GM19193 (cell line): ENCODE data around the gene SLC30A2.

Source experiments
- POLR2A ChIP-seq: IDR thresholded peaks from 4 replicates; pipeline ENCODE4 v1.6.1; 2011; ENCODE audit not compliant: insufficient read depth, insufficient read length; ENCODE audit errors: extremely low read depth

Gene SLC30A2

DNA sequence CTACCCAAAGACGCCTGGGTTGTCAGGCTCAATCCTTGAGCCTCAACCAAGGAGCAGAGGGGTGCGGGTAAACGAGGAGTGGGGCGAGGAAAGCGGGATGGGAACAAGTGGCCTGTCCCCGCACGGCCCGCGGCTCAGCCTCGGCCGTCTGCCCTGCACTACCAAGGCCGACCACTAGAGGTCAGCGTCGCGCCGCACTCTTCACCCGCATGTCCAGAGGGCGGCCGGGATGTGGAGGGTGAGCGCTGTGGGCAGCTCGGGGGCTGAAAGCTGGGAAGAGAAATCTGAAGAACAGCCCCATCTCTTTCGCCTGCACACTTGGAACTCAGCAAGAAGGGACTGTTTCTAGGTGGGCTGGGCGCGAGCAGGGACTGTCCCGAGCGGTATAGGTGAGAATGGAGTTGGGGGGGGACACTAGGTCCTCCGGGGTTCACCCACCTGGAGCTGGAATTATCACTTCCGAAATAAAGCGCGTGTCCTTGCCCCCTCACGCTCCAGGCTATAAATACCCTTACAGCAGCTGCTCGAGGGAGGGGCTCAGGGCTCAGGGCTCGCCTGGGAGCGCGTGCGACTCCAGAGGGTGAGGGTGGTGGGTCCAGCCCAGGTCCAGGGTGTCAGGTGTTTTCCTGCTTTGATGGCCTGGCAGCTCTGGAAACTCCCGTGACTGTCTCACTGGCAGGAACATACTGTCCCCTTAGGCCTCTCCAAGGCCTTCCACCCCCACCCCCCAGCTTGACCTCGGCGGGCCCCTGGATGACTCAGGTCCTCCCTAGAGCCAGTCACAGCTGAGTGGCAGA is 9.8 kb downstream of the SLC30A2 start:
- no peak for TF ChIP-seq POLR2A

DNA sequence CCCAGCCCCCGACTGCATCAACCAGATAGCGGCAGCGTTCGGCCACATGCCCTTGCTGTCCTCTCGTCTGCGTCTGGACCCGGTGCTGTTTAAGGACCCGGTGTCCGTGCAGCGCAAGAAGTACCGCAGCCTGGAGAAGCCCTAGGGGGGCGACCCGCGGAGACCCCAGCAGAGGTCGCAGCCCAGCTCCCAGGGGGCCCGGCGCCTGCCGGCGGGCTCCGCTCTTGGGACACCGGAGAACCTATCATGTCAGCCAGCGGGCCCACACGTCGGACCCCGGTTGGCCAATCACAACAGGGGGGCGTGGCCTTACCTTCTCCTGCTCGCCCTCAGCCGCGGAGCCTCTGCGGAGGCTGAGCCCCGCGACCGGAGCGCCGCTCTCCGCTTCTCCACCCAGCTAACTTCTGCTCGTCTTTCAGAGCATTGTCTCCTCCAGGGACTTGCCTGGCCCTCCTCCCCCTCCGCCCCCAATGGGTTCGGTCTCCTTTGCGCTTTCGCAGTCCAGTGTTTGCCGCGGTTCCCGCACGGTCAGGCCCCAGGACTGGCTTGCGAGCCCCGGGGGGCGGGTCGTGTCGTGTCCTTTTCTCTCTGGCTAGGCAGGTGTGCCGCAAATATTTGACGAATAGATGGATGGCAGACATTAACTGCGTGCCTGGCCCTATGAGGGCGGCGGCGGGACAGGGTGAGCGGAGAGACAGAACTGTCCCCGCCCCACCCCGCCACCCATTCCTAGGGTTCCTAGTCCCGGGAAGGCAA is 10.5 kb downstream of the SLC30A2 start:
- TF ChIP-seq POLR2A = no peak

DNA sequence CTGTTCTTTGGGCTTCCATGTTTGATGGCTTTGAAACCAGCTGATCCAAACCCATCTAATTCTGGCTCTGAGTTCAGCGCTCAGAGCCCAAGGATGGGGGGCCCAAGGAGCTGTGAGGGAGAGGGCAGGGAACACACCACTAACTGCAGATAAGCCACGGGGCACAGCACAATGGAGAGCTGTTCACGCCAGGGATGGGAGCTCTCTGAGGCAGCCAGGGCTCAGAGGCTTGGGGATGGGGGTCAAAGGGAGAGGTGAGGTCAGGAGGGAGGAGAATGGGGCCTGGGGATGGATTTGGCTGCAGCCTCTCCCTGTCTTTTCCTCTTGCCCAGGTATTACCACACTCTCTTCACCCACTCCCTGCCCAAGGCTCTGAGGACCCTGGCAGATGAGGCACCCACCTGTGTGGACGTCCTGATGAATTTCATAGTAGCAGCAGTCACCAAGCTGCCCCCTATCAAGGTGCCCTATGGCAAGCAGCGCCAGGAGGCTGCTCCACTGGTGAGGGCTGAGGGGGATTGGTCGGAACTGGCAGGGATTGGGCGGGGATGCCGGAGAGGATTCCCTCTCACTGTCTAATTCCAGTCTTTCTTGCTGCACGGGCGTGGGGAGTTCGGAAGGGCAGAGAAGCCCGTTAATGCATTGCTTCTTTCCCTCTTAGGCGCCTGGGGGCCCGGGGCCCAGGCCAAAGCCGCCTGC is 11.3 kb downstream of the SLC30A2 start:
- TF ChIP-seq POLR2A = no peak

DNA sequence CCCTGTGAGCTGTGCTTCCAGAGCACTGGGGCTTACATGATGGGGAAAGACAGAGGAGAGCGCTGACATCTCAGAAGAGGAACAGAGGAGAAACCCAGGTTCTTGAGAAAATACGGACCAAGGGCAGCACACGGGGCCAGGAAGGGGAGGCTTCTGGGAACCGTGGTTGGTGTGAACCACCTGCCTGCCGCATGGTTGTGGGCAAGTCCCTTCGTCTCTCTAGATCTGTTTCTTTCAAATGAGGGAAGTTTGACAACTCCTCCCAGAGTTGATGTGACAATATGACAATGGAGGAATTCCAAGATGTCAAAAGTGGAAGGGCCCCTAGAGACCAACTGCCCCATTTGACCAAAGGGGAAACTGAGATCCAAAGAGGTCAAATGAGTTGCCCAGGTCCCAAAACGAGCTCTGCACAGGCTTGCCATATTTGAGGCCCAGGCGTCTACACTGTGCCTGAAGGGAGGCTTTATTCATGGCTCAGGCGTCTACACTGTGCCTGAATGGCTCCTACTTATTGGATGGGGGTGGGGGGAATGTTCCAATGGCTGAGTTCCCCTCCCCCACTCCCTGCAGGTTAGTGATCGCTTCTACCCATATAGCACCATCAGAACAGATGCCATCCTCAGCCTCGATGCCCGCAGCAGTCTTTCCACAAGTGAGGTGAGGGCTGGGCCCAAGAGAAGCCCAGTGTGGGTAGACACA is 13.1 kb downstream of the SLC30A2 start:
- no peak for TF ChIP-seq POLR2A

DNA sequence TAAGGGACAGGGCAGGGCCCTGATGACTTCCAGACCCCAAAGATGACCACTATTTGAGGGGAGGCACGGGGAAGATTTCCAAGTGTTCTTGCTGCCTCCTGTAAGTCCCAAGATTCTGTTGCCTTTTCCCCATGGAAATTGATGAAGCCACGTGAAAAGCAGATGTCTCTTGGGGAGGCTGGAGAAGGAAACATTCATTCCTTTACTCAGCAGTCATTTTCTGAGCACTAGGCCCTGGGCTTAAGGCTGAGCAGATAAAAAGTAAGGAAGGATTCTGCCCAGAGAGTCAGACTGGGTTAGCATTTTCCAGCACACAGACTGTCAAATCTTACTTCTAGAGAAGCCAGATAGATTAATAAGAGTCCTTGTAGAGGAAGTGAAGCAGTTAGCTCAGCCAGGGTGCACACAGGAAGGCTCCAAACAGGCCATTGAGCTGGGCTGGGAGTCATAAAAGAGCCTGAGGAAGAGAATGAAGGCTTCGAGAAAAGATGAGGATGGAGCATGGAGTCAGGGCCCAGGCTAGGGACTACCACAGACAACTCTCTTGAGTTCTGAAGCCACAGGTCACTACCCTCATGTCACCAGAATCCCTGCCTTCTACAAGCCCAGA is 14.2 kb downstream of the SLC30A2 start:
- TF ChIP-seq POLR2A = no peak

- no peak for TF ChIP-seq POLR2A
Observed at GRCh38 chr1:26031196-26031595, 14.7 kb downstream of the SLC30A2 start.

DNA sequence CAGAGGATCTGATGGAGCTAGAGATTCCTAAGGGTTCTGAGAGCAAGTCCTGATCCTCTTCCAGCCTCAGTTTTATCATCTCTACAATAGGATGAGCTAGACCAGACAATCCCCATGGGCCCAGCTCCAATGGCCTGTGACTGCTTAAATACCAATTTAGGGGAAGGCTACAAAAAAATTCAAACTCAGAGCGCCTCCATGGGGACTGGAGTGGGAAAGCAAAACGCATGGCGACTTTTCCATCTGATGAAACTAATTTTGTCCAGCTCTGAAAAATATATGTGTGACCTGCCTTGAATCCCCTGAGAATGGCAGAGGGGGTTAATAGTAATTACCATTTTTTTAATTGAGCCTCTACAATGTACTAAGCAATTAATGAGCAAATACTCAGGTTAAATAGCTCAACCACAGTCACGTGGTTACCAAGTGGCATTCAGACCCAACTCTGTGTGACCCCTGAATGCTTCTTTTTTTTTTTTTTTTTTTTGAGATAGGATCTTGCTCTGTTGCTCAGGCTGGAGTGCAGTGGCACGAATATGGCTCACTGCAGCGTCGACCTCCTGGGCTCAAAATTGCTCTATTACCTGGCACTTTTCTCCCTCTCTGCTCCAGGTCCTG is 15.9 kb downstream of the SLC30A2 start:
- no peak for TF ChIP-seq POLR2A

DNA sequence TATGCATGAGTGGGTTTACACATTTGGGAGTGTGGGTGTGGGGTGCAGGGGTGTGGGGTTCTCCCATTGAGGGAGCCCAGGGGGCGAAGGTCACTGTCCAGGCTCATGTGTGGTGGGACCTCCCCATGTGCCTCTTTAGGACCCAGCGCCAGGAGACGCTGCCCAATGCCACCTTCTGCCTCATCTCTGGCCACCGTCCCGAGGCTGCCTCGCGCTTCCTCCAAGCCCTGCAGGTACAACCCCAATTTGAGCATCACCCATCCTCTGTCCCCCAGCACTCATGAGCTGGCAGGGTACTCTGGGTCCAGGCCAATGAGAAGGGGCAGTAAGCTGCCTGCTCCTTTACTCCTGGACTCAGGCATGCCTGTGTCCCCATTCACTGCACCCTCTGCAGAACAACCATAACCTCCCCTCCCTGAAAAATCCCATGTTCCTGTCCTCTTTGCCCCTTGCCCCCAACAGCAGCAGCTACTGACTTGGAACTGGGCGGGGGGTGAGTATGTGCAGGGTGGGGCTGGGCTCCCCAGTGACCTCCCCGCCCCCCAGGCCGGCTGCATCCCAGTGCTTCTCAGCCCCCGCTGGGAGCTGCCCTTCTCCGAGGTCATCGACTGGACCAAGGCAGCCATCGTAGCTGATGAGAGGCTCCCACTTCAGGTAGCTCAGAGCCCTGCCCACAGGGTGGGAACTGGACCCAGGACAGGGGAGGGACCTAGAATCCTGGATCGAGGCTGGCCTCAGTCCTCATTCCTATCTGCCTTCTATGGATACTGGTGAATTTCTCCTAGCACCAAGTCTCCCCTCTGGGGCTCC is 16.7 kb downstream of the SLC30A2 start:
- no peak for TF ChIP-seq POLR2A

DNA sequence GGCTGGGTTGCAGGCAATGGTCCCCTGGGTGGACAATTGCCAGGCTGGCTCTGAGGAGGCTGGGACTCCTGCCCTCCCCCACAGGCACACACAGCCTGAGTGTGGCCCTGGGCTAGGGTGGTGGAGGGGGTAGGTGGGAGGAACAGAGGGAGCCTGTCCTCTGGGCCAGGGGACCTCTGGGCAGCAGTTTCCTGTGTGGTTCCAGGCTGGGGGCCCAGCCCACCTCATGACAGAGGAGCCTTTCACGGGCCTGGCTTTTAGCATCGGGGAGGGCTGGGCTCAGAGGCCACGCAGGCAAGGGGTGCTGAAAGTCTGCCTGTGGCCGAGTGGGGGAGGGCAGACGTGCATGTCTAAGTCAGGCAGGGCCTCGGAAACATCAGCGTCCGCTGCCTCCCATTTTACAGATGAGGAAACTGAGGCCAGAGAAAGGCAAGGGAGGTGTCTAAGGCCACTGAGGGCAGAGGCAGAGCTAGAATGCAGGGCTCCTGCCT is 17.4 kb downstream of the SLC30A2 start:
- no peak for TF ChIP-seq POLR2A

DNA sequence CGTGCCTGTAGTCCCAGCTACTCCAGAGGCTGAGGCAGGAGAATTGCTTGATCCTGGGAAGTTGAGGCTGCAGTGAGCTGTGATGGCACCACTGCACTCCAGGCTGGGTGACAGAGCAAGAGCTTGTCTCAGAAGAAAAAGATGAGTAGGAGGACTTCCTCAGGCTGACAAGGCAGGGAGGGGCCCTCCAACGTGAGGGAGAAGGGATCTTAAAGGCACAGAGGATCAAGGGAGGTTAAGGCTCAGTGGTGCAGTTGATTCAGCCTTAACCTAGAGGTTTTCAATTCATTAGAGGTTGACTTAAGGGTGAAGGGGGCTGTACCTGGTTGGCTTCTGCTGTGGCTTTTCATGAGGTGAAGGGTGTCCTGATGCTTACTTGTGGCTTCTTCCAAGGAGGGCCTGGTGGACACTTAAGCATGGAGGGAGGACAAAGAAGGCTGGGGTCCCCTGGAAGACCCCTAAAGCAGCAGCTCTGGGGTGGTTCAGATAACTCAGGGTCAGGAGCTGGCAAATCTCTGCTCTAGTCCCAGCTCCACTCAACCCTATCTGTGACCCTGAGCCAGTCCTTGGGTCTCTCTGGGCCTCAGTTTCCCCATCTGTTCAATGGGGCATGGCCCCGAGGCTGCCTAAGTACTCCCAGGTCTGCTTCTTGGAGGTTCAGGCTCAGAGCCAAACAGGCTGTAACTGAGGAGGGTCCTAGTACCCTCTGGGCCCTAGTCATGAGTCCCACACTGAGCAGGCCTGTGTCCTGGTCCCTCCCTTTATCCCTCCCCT is 18.0 kb downstream of the SLC30A2 start:
- TF ChIP-seq POLR2A = no peak

GRCh38 chr1:26025517-26025916 is 20.4 kb downstream of the SLC30A2 start:
- no peak for TF ChIP-seq POLR2A

DNA sequence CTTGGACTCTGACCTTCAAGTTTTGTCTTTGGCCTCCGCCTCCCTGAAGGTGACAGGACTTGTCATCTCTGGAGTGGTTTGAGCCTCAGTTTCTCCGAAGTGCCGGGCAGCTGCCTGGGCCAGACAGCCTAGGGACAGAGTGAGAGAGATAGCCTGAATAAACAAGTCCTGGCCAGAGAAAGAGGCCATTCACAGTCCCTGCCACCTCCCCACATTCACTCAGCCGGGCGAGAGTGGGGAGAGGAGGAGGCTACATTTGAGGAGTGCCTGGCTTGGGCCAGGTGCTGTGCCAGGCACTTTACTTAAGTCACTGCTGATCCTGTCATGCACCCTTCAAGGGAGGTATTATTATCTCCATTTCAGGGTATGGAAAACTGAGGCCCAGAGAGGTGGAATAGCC is 20.9 kb downstream of the SLC30A2 start:
- TF ChIP-seq POLR2A = no peak
